Fibroblast of lung (primary cell): Measurements from ENCODE around the gene ZSWIM7. TPM values are rescaled to one million over a fixed set of nuclear protein-coding genes. Genes with fewer than 3 reads are reported as not detected.

ENCODE experiments used
- DNase-seq, 2 donors: peaks; one replicate each; pipeline versions ENCODE4 v3.0.0 to v3.0.0-alpha.2; 2010; ENCODE audit warnings: low read depth in 2 of 2
- H2AFZ ChIP-seq: 2 replicates; pipeline ENCODE4 v1.5.1; 2012; ENCODE audit warnings: low read length, control low read depth, inconsistent platforms
- H3K27ac ChIP-seq: 2 replicates; pipeline ENCODE4 v1.5.1; 2011; ENCODE audit warnings: low read length, control low read depth; ENCODE audit not compliant: insufficient read depth
- H3K27me3 ChIP-seq: 2 replicates; pipeline ENCODE4 v1.5.1; 2011; ENCODE audit warnings: mild to moderate bottlenecking, low read length; ENCODE audit not compliant: control insufficient read depth, insufficient read depth
- H3K36me3 ChIP-seq: 2 replicates; pipeline ENCODE4 v1.5.1; 2011; ENCODE audit warnings: low read length; ENCODE audit not compliant: control insufficient read depth, insufficient read depth
- H3K4me1 ChIP-seq: 2 replicates; pipeline ENCODE4 v1.5.1; 2011; ENCODE audit warnings: low read length; ENCODE audit not compliant: control insufficient read depth, insufficient read depth; ENCODE audit errors: extremely low read depth
- H3K4me2 ChIP-seq: 2 replicates; pipeline ENCODE4 v1.5.1; 2011; ENCODE audit warnings: low read length, control low read depth; ENCODE audit not compliant: insufficient read depth; ENCODE audit errors: extremely low read depth
- H3K4me3 ChIP-seq, 4 experiments: fragments of 200-600 bp in 1 of 4; sonication (generic) in 1 of 4; replicated peaks in 1 of 4; 2 replicates each; pipeline ENCODE4 v1.5.1; 2011 to 2016; ENCODE audit warnings: low read length in 4 of 4, low read depth in 3 of 4, mild to moderate bottlenecking in 3 of 4, control low read depth in 2 of 4, inconsistent platforms in 1 of 4, mixed read lengths in 1 of 4; ENCODE audit not compliant: insufficient read depth in 1 of 4; ENCODE audit errors: control extremely low read depth in 1 of 4
- H3K79me2 ChIP-seq: 2 replicates; pipeline ENCODE4 v1.5.1; 2012; ENCODE audit warnings: mild to moderate bottlenecking, low read length, inconsistent platforms; ENCODE audit not compliant: control insufficient read depth, insufficient read depth
- H3K9ac ChIP-seq: 2 replicates; pipeline ENCODE4 v1.5.1; 2011; ENCODE audit warnings: mild to moderate bottlenecking, low read length, control low read depth; ENCODE audit not compliant: insufficient read depth
- H3K9me3 ChIP-seq: 2 replicates; pipeline ENCODE4 v1.5.1; 2012; ENCODE audit warnings: low read depth, low read length; ENCODE audit not compliant: control insufficient read depth, insufficient read depth
- H4K20me1 ChIP-seq: 2 replicates; pipeline ENCODE4 v1.5.1; 2011; ENCODE audit warnings: low read length; ENCODE audit not compliant: control insufficient read depth, insufficient read depth; ENCODE audit errors: extremely low read depth
- CTCF ChIP-seq, 2 donors: IDR thresholded peaks in 1 of 2; conservative IDR thresholded peaks in 1 of 2; 1 replicate in 1 of 2; 2 replicates in 1 of 2; pipeline ENCODE4 v1.5.1; 2011 to 2012; ENCODE audit warnings: low read length in 2 of 2, control low read depth in 1 of 2, inconsistent platforms in 1 of 2, low read depth in 1 of 2, mild to moderate bottlenecking in 1 of 2
- EZH2 ChIP-seq: IDR thresholded peaks from 2 replicates; pipeline ENCODE4 v1.5.1; 2012; ENCODE audit warnings: low read length, control low read depth, mild to moderate bottlenecking; ENCODE audit errors: missing control alignments
- polyA plus RNA-seq, 2 donors: library from polyadenylated mRNA; depleted of rRNA in 1 of 2; stranded (reverse) in 1 of 2; unstranded in 1 of 2; fragments of >200 nt; gene quantifications; 2 replicates each; pipeline ENCODE4 v1.2.1, GENCODE V29; 2011 to 2012; ENCODE audit warnings: missing spikeins in 1 of 2
- total RNA-seq: library from RNA; depleted of rRNA; stranded (reverse); fragments of >200 nt; gene quantifications from 2 replicates; pipeline ENCODE4 v1.2.1, GENCODE V29; 2014

ZSWIM7 gene
- total and polyA plus RNA-seq, 2 donors (not counting 1 experiment from before 2014, with no cell fraction given), result 17.6 to 28.9 TPM

DNA sequence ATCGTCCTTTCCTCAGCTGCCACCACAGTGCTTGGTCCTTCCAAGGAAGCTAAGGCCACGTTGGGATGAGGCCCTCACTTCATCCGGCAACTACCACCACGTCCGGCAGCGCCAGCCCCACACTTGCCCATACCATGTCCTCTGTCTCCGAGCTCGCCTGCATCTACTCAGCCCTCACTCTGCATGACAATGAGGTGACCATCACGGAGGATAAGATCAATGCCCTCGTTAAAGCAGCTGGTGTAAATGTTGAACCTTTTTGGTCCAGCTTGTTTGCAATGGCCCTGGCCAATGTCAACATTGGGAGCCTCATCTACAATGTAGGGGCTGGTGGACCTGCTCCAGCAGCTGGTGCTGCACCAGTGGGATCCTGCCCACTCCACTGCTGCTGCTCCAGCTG lies 45.0 kb upstream of the ZSWIM7 start:
- H3K4me3 ChIP-seq, result no peak overlapping the region
- no peak for DNase-seq
- H3K36me3 ChIP-seq, result peaks cover 9% of the 10 kb centered on the region

GRCh38 chr17:16040710-16041251 lies 41.3 kb upstream of the ZSWIM7 start:
- no peak overlapping the region for H3K4me3 ChIP-seq
- no peak overlapping the region for H2AFZ ChIP-seq
- no peak overlapping the region for H3K4me2 ChIP-seq
- no peaks in the 10 kb centered on the region for H4K20me1 ChIP-seq
- no peak for TF ChIP-seq EZH2
- TF ChIP-seq CTCF (conservative IDR thresholded peaks at IDR 0.05 in 1 of 2, IDR thresholded peaks at IDR 0.05 in 1 of 2; ENCODE audit: low read depth in 1 of 2, low read length in 2 of 2), result no peak
- H3K4me1 ChIP-seq, result no peaks in the 10 kb centered on the region
- no peak overlapping the region for H3K27ac ChIP-seq
- H3K9me3 ChIP-seq, result no peaks in the 10 kb centered on the region
- peaks cover 12% of the 10 kb centered on the region for H3K36me3 ChIP-seq
- H3K27me3 ChIP-seq, result no peaks in the 10 kb centered on the region
- H3K9ac ChIP-seq, result no peak overlapping the region
- peak; percentile 58 to 96 for DNase-seq
- H3K79me2 ChIP-seq, result no peaks in the 10 kb centered on the region

More for the DNA sequence above, 45.0 kb upstream of the ZSWIM7 start:
- Histone ChIP-seq H3K27ac (no peak overlapping the region), H3K9me3 (no peaks in the 10 kb centered on the region), H3K79me2 (no peaks in the 10 kb centered on the region), H3K9ac (no peak overlapping the region), H3K27me3 (no peaks in the 10 kb centered on the region), H4K20me1 (no peaks in the 10 kb centered on the region), H3K4me1 (no peaks in the 10 kb centered on the region), H2AFZ (no peak overlapping the region), H3K4me2 (no peak overlapping the region)
- TF ChIP-seq EZH2 (no peak), CTCF (conservative IDR thresholded peaks at IDR 0.05 in 1 of 2, IDR thresholded peaks at IDR 0.05 in 1 of 2; ENCODE audit: low read depth in 1 of 2, low read length in 2 of 2) (no peak)

GRCh38 chr17:16037636-16038035 lies 38.1 kb upstream of the ZSWIM7 start:
- Histone ChIP-seq H4K20me1 (no peaks in the 10 kb centered on the region), H3K27me3 (no peaks in the 10 kb centered on the region), H3K4me2 (no peak overlapping the region), H3K9me3 (no peaks in the 10 kb centered on the region), H3K4me1 (no peaks in the 10 kb centered on the region), H3K36me3 (peaks cover 15% of the 10 kb centered on the region), H3K79me2 (no peaks in the 10 kb centered on the region), H3K9ac (no peak overlapping the region), H2AFZ (no peak overlapping the region), H3K4me3 (no peak overlapping the region), H3K27ac (no peak overlapping the region)
- peak in 1 of 2 donors; percentile 54 for DNase-seq
- TF ChIP-seq CTCF (conservative IDR thresholded peaks at IDR 0.05 in 1 of 2, IDR thresholded peaks at IDR 0.05 in 1 of 2; ENCODE audit: low read depth in 1 of 2, low read length in 2 of 2), result no peak
- no peak for TF ChIP-seq EZH2
